Activated T-cell treated with anti-CD3 and anti-CD28 coated beads for 48 hours (primary cell): ENCODE measurements around the gene PGM3.
"Not testable (repeated sequence)": the region's sequence is repeated elsewhere in the genome, so short reads cannot be mapped to it uniquely, and the experiment has no call there.

Experiments used
- DNase-seq: peaks from one replicate; pipeline ENCODE4 v3.0.0-alpha.2; 2020; ENCODE audit warnings: low read depth

PGM3 gene, protein sequence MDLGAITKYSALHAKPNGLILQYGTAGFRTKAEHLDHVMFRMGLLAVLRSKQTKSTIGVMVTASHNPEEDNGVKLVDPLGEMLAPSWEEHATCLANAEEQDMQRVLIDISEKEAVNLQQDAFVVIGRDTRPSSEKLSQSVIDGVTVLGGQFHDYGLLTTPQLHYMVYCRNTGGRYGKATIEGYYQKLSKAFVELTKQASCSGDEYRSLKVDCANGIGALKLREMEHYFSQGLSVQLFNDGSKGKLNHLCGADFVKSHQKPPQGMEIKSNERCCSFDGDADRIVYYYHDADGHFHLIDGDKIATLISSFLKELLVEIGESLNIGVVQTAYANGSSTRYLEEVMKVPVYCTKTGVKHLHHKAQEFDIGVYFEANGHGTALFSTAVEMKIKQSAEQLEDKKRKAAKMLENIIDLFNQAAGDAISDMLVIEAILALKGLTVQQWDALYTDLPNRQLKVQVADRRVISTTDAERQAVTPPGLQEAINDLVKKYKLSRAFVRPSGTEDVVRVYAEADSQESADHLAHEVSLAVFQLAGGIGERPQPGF

DNA sequence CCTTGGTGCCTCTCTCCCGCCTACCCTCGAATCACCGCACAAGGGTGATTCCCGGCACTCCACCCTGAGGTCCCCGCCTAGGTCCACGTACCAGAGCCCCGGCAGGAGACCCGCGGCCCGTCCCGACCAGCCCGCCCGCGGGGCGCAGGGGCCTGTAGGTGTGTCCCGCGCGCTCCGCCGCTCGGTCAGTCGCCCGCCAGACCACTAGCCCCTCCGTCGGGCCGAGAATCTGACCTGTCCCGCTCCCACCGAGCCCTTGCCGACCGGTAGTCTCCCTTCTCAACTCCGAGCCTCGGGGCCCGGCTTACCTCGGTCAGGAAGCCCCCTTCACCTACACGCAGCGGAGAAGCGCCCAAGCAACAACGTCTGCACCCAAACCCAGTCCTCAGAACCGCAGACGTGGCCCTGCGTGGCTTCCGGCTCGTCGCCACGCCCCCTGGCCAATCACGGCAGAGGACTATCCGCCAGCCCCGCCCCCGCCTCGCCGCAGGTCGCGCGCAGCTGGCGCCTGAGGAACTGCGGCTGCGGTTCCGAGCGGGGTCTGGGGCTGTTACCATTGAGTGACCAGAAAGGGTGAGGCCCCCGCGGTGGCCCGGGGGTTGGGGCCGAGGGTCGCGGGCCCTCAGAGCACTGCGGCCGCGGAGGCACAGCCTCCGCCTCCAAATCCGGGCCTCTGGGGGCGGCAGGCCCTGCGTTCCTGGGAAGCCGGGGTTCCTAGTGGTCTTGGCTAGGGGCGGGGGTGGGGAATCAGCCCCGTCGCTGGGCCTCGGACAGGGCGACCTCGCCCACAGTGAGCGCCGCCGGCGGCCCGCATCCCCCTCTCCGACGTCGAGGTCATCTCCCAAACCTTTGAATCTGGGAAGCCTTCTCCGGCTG, at the start of gene PGM3, which contains the start of gene RWDD2A:
TSS of gene PGM3 (minus strand) at position 395 of the 876 bp plus-strand sequence. CDS start 2,253 bp downstream, outside the sequence.
TSS of gene RWDD2A (plus strand) at position 487 of the 876 bp plus-strand sequence. CDS start 1,095 bp downstream, outside the sequence.
- peak; percentile 84 for DNase-seq

DNA sequence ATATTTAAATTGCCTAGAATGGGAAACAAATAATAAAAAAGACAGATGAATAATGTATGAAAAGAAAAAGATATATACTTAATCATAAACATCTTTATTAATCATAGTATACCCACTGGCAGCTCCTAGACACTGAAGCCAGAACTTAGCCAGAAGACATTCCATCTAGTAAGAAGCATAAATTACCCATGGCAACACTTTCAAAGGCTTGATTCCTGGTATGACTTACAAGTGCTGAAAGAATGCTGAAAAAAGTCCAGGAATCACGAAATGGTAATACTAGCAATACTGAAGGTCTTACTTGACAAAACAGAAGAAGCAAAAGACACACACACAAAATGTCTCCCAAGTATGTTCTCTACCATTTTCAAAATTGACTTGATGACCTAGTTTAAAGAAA, 38.1 kb upstream of the PGM3 start:
- no peak for DNase-seq

DNA sequence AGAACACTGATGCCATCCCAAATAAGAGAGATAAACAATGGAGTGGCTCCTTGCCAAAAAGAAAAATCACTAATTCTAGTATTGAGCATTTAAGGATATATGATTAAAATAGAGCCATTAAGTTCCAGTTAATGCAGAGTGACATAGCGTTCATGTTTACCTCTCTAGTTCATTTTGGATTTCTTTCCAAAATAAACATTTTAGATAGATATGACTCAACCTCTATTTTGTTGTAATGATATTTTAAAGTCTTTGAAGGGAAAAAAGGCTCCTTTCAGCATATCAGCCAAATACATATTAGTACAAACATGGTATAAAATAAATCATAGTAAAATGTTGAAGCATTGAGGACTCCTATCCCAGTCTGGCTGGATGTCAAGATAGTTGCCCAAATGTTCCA, 33.5 kb upstream of the PGM3 start:
- no peak for DNase-seq

DNA sequence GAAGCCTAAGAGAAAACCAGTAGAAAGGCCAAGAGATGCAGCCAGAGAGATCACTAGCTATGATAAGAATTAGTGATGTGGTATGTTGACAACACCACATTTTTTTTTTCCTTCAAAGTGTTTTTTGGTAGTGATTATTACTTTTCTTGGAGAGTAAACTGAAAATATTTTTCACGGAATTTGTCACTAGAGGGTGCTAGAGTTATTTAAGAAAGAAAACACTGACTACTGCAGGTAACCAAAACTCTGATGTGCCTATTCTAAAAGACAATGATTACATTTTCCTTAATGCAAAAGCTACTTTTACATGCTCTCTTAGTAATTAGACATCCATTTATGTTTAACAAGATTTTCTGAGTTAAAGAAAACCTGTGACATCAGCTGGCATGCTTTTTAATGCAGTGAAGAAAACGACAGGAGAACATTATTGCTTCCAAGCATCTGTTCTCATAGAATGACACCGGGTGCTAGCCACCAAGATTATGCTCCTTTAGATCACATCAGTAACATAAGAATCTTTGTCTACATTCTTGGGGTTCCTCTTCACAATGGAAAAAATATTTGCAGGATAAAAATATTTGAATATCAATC, 28.9 kb upstream of the PGM3 start:
- no peak for DNase-seq

DNA sequence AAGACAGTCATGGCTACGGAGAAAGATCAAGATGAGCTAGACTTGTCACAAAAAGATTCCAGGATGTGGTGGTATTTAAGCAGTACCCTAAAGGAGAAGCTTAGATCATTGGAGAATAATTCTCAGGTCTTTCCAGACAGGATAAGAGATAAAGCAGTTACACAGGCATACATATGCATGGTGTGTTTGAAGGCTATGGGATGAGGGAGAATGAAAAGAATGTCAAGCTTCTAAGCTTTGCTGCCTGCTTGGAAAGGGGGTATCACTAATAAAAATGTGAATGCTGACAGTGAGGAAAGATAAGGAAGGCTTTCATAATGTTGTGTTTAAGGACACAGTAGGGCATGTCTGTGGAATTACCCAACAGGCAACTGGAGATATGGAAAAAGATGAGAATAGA, 28.2 kb upstream of the PGM3 start:
- DNase-seq = no peak

DNA sequence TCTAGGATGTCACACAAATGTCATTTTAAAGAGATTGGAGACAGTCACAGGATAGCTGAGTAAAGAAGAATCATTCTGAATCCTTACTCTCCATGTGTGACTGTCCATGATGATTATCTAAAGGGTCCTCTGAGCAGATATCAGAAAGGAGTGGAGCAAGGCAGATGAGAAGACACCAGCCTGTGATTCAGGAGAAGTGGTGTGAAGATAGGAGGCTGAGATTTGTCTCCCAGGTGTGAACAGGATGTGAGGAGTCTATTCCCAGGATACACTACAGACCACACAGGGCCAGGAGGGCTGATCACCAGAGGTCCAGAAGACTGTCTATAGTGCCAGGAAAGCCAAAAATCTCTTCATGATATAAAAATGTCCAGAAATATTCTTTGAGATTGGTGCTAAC, 27.1 kb upstream of the PGM3 start:
- no peak for DNase-seq

DNA sequence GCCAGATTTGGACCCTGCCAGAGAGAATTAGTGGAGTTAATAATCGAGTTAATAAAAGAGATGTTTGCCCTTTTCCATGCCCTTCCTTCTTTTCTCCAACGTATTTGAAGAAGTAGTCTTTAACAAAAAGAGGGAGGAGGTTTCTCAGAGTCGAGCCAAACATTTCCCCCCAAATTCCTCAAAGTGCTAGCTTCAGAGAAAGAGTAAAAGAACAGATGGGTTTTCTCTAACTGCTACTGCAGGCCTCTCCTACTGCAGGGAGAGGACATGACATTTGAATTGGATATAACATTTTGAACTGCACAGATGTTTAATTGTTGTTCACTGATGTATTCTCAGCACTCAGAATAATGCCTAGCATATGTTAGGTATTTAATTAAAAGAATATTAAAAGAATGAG, 25.6 kb upstream of the PGM3 start:
- DNase-seq = no peak

DNA sequence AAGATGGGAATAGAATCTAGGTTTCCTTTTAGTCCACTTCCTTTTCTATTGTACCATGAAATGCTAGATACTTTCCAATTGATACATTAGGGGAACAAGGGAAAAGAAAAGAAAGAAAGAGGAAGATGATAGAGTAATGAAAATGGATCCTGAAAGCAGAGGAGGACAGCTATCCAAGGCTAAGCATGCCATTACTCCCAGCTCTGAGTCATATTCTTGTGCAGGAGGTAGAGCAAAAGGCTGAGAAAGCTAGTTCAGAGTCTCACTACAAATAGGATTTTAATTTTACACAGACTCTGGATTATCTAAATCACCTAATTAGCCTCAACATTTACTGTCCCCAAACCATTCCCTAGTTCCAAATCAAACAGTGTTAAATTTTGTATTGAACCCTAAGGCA, 23.7 kb upstream of the PGM3 start:
- no peak for DNase-seq

DNA sequence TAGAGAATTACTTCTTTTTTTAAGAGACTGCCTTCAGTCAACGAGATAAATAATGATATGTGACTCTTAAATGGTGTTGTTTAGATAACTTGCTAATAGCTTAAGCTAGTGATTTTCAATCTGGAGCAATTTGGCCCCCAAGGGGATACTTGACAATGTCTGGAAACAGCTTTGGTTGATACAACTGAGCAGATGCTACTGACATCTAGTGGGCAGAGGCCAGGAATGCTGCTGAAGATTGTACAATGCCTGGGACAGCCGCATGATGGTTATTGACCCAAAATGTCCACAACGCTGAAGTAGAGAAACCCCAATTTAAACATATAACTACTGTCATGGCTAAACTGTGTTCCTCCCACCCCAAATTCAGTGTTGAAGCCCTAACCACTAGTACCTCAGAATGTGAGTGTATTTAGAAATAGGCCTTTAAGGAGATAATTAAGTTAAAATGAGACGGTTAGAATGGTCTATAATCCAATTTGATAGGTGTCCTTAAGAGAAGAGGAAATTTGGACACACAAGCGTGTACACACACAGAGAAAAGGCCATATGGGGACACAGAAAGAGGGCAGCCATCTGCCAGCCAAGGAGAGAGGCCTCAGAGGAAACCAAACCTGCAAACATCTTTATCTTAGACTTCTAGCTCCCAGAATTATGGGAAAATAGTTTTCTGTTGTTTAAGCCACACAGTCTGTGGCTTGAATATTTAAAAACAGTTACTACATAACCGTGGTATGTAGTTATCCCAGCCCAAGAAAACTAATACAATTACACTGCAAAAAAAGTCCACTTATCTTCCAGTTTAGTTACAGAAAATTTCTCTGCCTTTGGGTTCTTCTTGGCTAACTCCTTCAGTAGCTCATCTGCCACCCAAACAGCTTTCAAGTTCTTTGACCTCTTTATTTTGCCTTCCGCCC, 22.3 kb upstream of the PGM3 start:
- DNase-seq = peak; percentile 36

DNA sequence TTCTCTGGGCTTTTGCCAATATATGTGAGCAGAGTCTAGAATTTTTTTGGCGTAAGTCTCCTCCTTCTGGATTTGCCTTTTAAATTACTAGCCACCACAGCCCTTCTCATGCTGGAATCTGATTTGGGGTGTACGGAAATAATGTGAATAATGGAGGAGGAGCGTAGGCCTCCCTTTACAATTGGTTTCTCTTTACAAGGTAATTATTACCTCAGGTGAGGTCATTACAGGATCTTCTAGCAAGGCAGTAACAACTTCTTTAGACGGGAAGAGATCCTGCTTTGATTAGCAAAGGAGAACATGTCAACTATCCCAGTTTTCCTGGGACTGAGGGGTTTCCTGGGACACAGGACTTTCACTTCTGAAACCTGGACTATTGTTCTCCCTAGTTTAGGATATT, 9.0 kb upstream of the PGM3 start:
- no peak for DNase-seq

DNA sequence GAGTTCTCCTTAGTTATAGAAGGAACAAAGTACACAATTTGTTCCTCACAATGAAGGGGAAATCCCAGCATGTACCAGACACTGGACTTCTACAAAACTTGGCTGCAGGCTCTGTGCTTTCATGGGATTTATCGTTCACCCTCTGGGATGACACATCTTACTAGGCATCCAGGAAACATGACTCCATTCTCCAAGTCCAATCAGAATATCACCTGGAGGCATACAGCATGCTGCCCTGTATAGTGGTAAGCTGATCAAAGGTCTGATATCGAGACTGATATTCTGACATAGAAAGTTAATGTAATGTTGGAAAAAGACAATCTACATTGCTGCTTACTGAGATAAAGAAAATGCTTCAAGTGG, 6.8 kb upstream of the PGM3 start:
- no peak for DNase-seq

DNA sequence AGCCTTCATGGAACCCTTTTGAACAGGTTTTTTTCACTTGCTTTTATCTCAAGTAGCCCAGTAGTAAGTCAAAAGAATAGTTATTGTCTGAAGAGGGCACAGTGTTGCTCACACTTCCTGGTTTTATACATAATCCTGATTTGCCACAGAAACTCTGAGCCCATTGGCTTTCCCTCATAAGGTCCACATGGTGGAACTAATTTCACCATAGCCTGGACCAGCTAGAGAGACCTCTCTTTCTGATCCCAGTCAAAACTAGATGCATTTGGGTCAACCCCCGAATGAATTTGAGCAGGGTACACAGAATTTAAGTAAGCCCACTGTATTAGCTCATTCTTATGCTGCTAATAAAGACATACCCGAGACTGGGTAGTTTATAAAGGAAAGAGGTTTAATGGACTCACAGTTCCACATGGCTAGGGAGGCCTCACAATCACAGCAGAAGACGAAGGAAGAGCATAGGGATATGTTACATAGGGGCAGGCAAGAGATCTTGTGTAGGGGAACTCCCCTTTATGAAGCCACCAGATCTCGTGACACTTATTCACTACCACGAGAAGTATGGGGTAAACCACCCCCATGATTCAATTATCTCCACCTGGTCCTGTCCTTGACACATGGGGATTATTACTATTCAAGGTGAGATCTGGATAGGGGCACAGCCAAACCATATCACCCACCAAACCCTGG, 6.3 kb upstream of the PGM3 start:
- no peak for DNase-seq

DNA sequence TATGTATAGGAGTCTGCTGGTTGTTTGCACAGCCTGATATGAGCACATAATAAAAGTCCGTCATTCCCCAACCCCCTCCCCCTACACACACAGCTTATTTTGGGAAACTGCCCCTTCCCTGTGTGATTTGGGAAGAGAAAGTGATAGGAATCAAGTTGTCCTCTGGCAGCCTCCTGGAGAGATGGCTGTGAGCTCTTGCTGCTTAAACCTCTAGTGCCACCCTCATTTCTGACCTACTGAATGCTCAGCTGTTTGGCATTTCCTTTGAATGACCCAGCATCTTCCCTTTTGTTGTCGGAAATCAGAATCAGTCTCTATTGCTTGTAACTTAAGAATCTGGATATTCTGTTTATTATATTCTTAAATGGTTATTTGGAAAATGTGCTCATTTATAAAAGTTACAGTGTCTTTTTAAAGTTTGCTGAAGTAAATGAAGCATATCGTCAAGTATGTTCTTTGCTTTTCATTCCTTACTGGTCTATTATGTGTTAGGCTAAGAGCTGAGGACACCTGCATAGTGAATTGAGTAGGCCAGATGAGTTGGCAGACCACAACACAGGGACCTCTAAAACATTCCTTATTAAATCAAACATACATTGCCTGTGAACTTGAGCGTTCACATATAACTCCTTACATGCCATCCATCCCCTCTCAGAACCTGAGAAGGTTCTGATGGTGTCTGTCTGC, 5.6 kb upstream of the PGM3 start:
- no peak for DNase-seq

DNA sequence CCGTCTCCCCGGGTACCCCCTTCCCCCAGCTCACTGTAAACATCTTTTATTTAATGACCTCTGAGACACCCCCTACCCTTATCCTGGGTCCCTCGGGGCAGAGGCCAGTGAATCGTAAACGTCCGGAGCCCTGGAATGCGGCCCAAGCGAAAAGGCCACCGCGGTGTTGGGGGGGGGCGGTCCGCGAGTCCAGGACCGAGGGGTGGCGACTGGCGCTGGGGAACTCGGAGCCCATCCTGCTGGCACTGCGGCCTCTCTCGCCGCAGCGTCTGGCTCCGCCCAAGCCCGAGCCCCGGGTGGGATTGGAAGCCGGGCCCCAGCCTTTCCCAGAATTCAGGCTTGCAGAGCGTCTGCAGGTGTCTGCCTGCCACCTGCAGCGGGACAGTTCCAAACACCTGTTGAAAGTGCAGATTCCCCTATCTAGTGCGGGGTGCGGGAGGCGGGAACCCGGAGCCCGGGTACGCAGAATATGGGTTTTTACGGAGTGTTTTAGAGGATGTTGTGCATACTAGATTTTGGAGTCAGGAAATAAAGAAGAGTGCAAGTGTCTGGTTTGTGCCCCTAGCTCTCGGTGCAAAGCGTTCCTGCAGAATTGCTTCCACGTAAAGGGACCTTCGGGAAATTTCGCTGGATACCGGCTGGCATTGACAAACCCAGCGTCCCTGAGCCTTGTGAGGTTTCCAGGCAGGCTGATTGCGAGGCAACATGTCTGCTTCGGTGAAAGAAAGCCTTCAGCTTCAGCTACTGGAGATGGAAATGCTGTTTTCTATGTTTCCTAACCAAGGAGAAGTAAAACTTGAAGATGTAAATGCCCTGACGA, 892 bp upstream of the PGM3 start:
- DNase-seq = peak; percentile 5

DNA sequence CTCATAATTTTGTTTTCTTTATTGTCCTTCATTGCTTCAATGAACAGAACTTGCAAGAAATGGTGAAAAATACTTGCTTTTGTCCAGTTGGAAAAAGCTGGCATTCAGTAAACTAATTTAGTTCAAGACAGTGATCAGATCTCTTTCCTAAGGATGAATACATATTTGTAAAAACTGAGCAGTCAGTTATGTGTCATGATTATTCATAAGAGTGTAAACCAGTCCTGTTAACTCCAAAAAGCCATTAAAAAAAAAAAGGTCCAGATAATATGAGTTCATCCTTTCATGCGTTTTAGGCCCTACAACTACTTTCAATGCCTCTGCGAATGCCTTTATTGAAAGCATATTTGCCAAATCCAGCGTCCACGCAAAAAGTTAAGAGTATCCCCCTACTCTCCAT, 609 bp downstream of the PGM3 start:
- DNase-seq = no peak

DNA sequence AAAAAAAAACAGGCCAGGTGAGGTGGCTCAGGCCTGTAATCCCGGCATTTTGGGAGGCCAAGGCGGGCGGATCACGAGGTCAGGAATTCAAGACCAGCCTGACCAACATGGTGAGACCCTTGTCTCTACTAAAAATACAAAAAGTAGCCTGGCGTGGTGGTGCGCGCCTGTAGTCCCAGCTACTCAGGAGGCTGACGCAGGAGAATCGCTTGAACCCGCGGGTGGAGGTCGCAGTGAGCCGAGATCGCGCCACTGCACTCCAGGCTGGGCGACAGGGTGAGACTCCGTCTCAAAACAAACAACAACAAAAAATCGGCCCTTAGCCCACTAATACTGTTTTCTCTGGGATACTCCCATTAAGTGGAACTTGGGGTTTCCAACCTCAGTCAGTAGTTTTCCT, 1.1 kb downstream of the PGM3 start:
- DNase-seq = not testable (repeated sequence)

DNA sequence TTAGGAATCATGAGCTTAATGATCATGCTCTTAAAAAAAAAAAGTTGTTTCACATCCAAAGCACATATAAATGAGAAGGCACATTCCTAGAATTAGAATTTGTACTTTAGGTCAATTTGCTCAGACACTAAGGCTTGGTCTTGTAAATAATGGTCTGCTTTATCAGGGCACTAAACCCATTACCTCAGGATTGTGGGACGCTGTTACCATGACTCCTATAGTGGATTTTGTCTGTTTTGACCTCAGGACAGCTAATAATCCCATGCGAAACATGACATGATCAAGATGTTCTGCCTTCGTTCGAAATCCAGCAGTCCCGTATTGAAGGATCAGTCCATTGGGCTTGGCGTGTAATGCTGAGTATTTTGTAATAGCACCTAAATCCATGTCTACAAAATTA, 2.4 kb downstream of the PGM3 start:
- DNase-seq = no peak

DNA sequence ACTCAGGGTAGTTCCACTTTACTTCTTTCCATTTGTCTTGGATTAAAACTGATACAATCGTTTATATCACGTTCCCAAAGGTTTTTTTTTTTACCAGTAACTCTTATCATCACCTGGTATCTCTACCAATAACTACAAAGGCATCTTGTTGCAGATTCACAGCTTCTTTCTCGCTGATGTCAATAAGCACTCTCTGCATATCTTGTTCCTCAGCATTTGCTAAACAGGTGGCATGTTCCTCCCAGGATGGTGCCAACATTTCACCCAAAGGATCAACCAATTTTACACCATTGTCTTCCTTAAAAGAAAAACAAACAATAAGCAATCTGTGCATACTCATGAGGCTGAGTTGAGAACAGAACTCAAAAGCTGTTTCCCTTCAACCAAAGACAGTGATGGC, 4.6 kb downstream of the PGM3 start:
- no peak for DNase-seq

DNA sequence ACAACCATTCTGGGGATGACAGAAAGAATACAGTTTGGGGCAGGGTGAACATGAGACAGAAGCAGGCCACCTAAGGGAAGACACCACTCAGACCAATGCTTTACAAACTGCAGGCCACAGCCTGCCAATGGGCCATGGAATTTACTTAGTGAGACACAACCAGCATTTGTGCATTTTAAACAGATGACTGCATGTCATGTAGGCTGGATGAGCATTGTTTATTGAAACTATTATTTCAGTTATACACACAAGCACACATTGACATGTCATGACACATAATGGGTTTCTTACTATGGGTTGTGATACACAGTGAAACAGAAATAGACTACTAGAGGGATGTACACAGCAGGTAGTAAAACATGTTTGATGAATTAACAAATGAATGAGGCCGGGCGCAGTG, 8.0 kb downstream of the PGM3 start:
- no peak for DNase-seq
